Measurements from ENCODE around the gene CLCA2.

Gene CLCA2

GRCh38 chr1:86487131-86487810 lies 63.3 kb downstream of the CLCA2 start:
- no peaks in the 10 kb centered on the region for H3K36me3 ChIP-seq (ENCODE audit: insufficient read depth)
- no peak overlapping the region for H3K4me2 ChIP-seq
- no peaks in the 10 kb centered on the region for H4K20me1 ChIP-seq (ENCODE audit: insufficient read depth)
- H3K27ac ChIP-seq, result no peak overlapping the region
- H2AFZ ChIP-seq (ENCODE audit: low read depth), result no peak overlapping the region
- H3K79me2 ChIP-seq (ENCODE audit: insufficient read depth, low read depth), result no peaks in the 10 kb centered on the region
- no peak for TF ChIP-seq CTCF (conservative IDR thresholded peaks at IDR 0.05; ENCODE audit: low read depth, low read length)
- H3K4me3 ChIP-seq (IDR thresholded peaks at IDR 0.05; ENCODE audit: insufficient read depth, low read depth, low read length), result no peak overlapping the region
- no peaks in the 10 kb centered on the region for H3K27me3 ChIP-seq (ENCODE audit: insufficient read depth, low read depth)
- H3K4me1 ChIP-seq (ENCODE audit: low read depth, poor library complexity, severe bottlenecking), result no peaks in the 10 kb centered on the region
- H3K9ac ChIP-seq, result no peak overlapping the region

- H3K79me2 ChIP-seq (ENCODE audit: insufficient read depth, low read depth), result no peaks in the 10 kb centered on the region
- no peak overlapping the region for H3K27ac ChIP-seq
- H3K36me3 ChIP-seq (ENCODE audit: insufficient read depth), result no peaks in the 10 kb centered on the region
- TF ChIP-seq CTCF (conservative IDR thresholded peaks at IDR 0.05; ENCODE audit: low read depth, low read length), result no peak
- H4K20me1 ChIP-seq (ENCODE audit: insufficient read depth), result no peaks in the 10 kb centered on the region
- no peak overlapping the region for H3K9ac ChIP-seq
- no peak overlapping the region for H2AFZ ChIP-seq (ENCODE audit: low read depth)
- H3K4me1 ChIP-seq (ENCODE audit: low read depth, poor library complexity, severe bottlenecking), result no peaks in the 10 kb centered on the region
- H3K4me2 ChIP-seq, result no peak overlapping the region
- H3K4me3 ChIP-seq (IDR thresholded peaks at IDR 0.05; ENCODE audit: insufficient read depth, low read depth, low read length), result no peak overlapping the region
- H3K27me3 ChIP-seq (ENCODE audit: insufficient read depth, low read depth), result no peaks in the 10 kb centered on the region
Observed at GRCh38 chr1:86487811-86488141, 63.8 kb downstream of the CLCA2 start.

GRCh38 chr1:86489242-86489878 lies 65.4 kb downstream of the CLCA2 start:
- no peaks in the 10 kb centered on the region for H3K36me3 ChIP-seq (ENCODE audit: insufficient read depth)
- no peak overlapping the region for H2AFZ ChIP-seq (ENCODE audit: low read depth)
- H3K79me2 ChIP-seq (ENCODE audit: insufficient read depth, low read depth), result no peaks in the 10 kb centered on the region
- H3K9ac ChIP-seq, result no peak overlapping the region
- H3K4me1 ChIP-seq (ENCODE audit: low read depth, poor library complexity, severe bottlenecking), result no peaks in the 10 kb centered on the region
- no peak overlapping the region for H3K4me3 ChIP-seq (IDR thresholded peaks at IDR 0.05; ENCODE audit: insufficient read depth, low read depth, low read length)
- no peak overlapping the region for H3K27ac ChIP-seq
- H3K4me2 ChIP-seq, result no peak overlapping the region
- H3K27me3 ChIP-seq (ENCODE audit: insufficient read depth, low read depth), result no peaks in the 10 kb centered on the region
- H4K20me1 ChIP-seq (ENCODE audit: insufficient read depth), result no peaks in the 10 kb centered on the region
- TF ChIP-seq CTCF (conservative IDR thresholded peaks at IDR 0.05; ENCODE audit: low read depth, low read length), result no peak

- Histone ChIP-seq H3K27ac (no peak overlapping the region), H4K20me1 (ENCODE audit: insufficient read depth) (no peaks in the 10 kb centered on the region)
- no peak for TF ChIP-seq CTCF (conservative IDR thresholded peaks at IDR 0.05; ENCODE audit: low read depth, low read length)
Observed at GRCh38 chr1:86491171-86491950, 67.4 kb downstream of the CLCA2 start.

More at GRCh38 chr1:86491171-86491950, 67.4 kb downstream of the CLCA2 start:
- Histone ChIP-seq H3K4me2 (no peak overlapping the region), H3K9ac (no peak overlapping the region), H3K4me3 (IDR thresholded peaks at IDR 0.05; ENCODE audit: insufficient read depth, low read depth, low read length) (no peak overlapping the region), H3K79me2 (ENCODE audit: insufficient read depth, low read depth) (no peaks in the 10 kb centered on the region), H3K36me3 (ENCODE audit: insufficient read depth) (no peaks in the 10 kb centered on the region), H3K27me3 (ENCODE audit: insufficient read depth, low read depth) (no peaks in the 10 kb centered on the region), H2AFZ (ENCODE audit: low read depth) (no peak overlapping the region), H3K4me1 (ENCODE audit: low read depth, poor library complexity, severe bottlenecking) (no peaks in the 10 kb centered on the region)
